DMS53 treated with DMSO at 0.1 percent for 48 hours (cell line): ENCODE data around the gene RBBP4.

ENCODE experiments used
- DNase-seq: peaks from one replicate; lab custom pipeline; 2025; ENCODE audit not compliant: unreplicated experiment; lab: John Stamatoyannopoulos, UW

The RBBP4 gene

DNA sequence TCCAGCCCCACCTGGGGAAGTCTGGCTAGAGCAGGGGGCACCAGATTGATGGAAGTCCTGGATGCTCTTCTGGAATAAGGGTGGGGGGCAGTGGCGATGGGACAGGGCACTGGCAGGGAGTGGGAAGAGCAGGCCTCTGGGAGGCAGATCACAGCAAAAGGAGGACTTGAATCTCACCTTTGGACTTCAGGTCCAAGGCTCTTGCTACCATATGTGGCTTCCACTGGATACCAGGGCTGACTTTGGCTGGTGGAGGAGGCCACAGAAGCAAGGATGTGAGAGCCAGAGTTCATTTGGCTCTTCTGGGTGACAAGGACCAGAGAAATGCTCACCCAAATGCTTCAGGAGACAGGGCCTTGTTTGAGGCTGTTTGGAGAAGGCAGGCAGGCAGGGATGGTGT is 67.5 kb downstream of the RBBP4 start:
- DNase-seq: no peak

DNA sequence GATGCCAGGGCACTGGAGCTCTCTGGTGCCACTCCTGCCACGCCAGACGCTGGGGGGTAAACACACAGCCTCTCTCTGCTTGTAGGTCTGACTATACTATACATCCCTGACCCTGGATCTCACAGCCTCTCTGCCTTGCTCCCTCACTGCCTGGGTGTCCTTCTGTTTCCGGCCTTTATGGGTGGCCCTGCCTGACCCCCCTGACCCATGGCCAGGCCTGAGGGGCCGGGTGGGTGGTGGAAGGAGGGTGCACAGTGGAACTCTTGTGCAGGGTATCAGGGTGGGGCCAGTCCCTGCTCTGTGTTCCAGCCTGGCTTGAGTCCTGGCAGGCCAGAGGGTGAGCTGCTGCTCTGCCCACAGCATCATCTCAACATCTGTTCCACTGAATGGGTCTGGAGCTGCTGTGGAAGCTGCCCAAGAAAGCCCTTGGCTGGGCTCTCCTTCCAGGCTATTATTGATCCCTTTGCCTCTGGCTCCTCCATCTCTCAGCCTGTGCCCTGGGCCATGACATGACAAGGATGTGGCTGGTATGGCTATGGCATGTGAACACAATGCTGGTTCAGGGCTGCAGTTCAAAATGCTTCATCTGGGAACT is 68.8 kb downstream of the RBBP4 start:
- DNase-seq: no peak

DNA sequence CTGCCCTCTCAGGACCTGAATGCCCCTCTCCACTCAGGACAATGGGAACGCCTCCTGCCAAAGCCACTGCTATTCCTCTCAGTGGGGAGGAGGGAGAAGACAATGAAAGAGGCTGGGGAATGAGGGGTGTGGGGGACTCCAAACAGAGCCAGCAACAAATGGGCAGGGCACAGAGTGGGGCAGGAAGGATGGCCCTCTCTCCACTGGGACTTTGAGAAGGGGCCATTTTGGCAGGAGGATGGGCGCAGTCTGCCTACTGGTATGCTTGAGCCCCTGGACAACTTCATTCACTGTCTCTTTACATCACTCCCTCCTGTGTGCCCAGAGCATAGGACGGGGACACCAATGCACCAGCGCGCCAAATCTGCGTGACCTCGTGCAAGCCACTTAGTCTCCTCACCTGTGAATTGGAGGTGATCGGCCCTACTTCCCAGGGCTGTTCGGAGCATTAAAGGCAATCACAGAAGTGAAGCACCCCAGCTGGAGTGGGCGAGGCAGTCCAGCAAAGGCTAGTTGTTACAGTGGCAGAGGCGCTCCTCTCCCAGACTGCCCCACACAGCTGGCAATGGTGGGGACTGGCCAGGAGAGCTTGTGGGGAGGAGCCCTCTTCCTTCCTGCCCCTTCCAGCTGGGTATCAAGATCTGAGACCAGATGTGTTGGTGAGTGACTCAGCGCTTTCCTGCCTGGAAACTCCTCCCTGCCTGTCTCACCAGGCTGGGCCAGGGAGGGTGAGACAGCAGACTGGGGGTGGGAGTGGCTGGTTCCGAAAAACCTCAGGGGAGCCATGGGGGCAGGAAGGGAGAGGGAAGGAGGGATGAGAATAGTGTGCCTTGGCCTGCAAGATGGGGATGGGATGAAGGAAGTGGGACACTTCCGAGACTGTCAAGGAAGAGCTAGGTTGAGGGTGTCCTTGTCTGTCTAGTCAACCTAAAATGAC is 73.9 kb downstream of the RBBP4 start:
- peak; percentile 85 for DNase-seq

DNA sequence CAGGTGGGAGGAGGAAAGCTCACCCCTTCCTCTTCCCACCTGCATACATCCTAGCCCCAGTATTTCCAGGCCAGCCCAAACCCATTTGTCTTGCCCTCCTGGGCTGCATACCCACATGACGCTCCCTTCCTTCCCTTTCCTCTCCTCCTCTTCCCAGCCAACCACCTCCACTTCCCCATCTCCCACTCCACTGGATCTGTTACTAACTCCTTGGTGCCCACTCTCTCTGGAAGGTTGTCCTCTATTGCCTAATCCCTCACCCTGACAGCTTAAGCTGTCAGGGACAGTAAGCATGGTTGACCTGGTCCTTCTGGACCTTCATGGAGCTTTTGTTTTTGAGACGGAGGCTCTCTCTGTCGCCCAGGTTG is 74.6 kb downstream of the RBBP4 start:
- DNase-seq: no peak

DNA sequence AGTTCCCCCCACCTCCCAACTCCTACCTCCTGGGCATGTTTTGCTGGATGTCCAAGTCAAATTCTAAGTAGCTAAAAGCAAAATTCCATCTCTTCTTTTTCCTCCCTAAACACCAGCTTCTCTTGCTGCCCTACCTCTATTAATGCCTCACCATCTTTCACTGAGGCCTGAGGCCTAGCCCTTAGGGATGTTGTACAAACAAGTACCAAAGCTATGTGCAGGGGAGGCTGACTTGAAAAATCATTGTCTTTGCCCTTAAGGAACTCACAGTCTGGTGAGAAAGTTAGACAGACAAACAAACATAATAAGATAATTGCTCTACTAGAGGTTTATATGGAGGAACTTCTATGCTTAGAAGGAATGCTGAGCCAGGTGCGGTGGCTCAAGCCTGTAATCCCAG is 76.9 kb downstream of the RBBP4 start:
- no peak for DNase-seq

DNA sequence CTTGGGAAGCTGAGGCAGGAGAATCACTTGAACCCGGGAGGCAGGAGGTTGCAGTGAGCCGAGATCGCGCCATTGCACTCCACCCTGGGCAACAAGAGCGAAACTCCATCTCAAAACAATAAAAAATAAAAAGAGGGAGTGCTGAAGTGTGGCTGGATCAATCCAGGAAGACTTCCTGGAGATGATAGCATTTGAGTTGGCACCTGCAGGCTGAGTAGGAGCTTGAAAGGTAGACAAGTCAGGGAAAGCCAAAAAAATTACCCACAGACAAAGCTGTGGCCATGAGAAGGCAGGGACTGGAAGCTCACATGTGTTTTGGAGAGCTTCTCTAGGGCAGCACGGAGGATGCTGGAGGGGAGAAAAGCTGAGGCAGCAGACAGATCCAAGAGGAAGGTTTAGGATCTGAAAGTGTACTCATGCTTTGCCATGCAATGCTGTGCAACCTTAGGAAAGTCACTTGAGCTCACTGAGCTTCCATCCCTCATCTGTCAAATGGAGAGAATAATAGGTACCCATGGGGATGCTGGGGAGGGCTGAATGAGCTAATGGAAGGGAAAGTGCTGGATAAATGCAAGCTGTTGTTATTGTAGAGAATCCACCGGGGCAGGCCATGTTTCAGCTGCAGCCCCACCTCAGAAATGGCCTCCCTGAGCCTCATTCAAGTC is 77.5 kb downstream of the RBBP4 start:
- no peak for DNase-seq

DNA sequence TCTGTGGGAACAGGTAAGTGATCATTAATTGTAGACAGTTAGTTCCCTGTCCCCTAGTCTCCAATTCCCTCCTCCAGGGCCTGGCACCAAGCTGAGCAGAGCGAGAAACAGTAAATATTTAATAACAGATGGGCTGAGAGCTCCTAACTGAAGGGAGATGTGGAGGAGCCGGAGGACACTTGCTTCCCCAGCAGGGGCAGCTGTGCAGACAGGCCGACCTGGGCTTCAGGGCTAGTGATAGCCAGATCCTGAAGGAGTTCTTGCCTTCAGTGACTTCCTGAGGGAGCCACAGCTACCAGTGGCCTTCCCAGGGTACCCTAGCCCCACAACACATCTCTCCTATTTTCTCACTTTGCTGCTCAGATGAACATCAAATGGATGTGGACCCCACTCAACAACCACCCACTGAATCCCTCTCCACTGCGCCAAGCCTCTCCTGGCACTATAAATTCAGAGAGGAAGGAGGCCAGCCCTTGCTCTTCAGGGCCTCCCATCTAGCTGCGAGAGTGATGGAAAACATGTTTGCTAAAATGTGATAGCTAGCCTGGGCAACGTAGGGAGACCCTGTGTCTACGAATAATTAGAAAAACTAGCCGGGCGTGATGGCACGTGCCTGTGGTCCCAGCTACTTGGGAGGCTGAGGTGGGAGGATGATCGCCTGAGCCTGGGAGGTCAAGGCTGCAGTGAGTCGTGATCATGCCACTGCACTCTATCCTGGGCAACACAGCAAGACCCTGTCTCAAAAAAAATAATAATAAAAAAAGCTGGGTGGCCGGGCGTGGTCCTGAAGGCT is 78.4 kb downstream of the RBBP4 start:
- DNase-seq: no peak

DNA sequence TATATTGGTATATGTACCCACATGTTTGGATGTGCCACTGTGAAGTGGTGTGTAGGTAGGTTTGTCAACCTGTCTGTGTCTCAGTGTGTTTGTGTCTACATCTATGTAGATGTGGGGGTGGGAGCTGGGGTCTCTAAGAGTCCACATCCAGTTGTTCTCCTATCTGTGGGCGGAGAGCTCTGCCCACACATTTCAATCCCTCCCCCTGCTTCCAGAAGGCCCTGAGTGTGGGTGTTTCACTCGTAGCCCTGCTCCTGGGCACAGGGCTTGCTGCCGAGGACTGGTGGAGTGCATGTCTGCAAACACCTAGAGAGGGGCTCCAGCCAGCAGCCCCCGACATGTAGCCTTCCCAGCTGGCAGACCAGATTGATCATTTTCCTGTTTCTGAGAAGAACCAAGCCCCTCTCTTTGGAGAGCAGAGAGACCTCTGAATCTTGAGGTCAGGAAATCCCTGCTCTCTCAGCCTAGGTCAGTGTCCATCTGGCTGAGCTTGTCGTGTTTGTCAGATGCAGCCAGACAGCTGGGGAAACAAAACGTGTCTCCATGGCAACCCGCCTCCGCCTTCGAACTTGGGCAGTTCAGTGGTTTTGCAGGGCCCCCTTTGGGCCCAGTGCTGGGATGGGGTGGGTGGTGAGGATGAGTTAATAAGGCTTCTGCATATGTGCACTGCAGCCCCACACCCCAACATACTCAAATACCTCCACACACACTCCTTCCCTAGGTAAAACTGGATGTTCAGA is 82.7 kb downstream of the RBBP4 start:
- DNase-seq: peak; percentile 32
